Hepatocyte (in vitro differentiated cells): ENCODE measurements around the gene CORO2B. TPM values are rescaled to one million over a fixed set of nuclear protein-coding genes. Genes with fewer than 3 reads are reported as not detected.
"Not testable (repeated sequence)": the region's sequence is repeated elsewhere in the genome, so short reads cannot be mapped to it uniquely, and the experiment has no call there.

Experiments
- DNase-seq: peaks from one replicate; pipeline ENCODE4 v3.0.0-alpha.2; 2016; ENCODE audit warnings: low spot score
- H2AFZ ChIP-seq: fragments of 200-600 bp; sonication (generic); 2 replicates; pipeline ENCODE4 v1.6.0; 2016; ENCODE audit warnings: antibody characterized with exemption, mild to moderate bottlenecking
- H3K27ac ChIP-seq: fragments of 200-600 bp; sonication (generic); 2 replicates; pipeline ENCODE4 v1.5.1; 2016; ENCODE audit warnings: mild to moderate bottlenecking
- H3K27me3 ChIP-seq: fragments of 200-600 bp; sonication (generic); 2 replicates; pipeline ENCODE4 v1.6.1; 2016
- H3K36me3 ChIP-seq: fragments of 200-600 bp; sonication (generic); replicated peaks from 2 replicates; pipeline ENCODE4 v1.5.1; 2016; ENCODE audit warnings: low read depth; ENCODE audit not compliant: insufficient read depth
- H3K4me1 ChIP-seq: fragments of 200-600 bp; sonication (generic); 2 replicates; pipeline ENCODE4 v1.5.1; 2016; ENCODE audit warnings: mild to moderate bottlenecking, moderate library complexity; ENCODE audit not compliant: insufficient read depth
- H3K4me2 ChIP-seq: fragments of 200-600 bp; sonication (generic); 2 replicates; pipeline ENCODE4 v1.6.0; 2016
- H3K4me3 ChIP-seq: fragments of 200-600 bp; sonication (generic); 2 replicates; pipeline ENCODE4 v1.5.1; 2016; ENCODE audit warnings: mild to moderate bottlenecking
- H3K79me2 ChIP-seq: fragments of 200-600 bp; sonication (generic); 2 replicates; pipeline ENCODE4 v1.6.0; 2017; ENCODE audit warnings: mild to moderate bottlenecking
- H3K9me2 ChIP-seq: fragments of 200-600 bp; sonication (generic); replicated peaks from 2 replicates; pipeline ENCODE4 v1.6.0; 2017; ENCODE audit warnings: mild to moderate bottlenecking; ENCODE audit not compliant: insufficient read depth
- H3K9me3 ChIP-seq: fragments of 200-600 bp; sonication (generic); 2 replicates; pipeline ENCODE4 v1.5.1; 2016; ENCODE audit warnings: low read depth, mild to moderate bottlenecking
- H4K20me1 ChIP-seq: fragments of 200-600 bp; sonication (generic); 2 replicates; pipeline ENCODE4 v1.6.0; 2016; ENCODE audit warnings: mild to moderate bottlenecking; ENCODE audit not compliant: insufficient read depth, poor library complexity, severe bottlenecking
- CTCF ChIP-seq: fragments of 200-600 bp; sonication (generic); IDR thresholded peaks from 2 replicates; pipeline ENCODE4 v1.5.1; 2016; ENCODE audit warnings: antibody characterized with exemption, mild to moderate bottlenecking; ENCODE audit not compliant: poor library complexity
- EZH2 ChIP-seq: fragments of 200-600 bp; sonication (generic); IDR thresholded peaks from 2 replicates; pipeline ENCODE4 v1.6.1; 2016; ENCODE audit warnings: antibody characterized with exemption, mild to moderate bottlenecking, borderline replicate concordance
- EZH2phosphoT487 ChIP-seq: fragments of 200-600 bp; sonication (generic); IDR thresholded peaks from one replicate; pipeline ENCODE4 v1.6.1; 2018; ENCODE audit warnings: antibody characterized with exemption, mild to moderate bottlenecking, low read depth, moderate library complexity; ENCODE audit not compliant: unreplicated experiment, severe bottlenecking
- WGBS: methylation state at CpG from one replicate; pipeline ENCODE4 v1.1.6; 2016; ENCODE audit warnings: low lambda C conversion rate; ENCODE audit errors: missing lambda C conversion rate; 5-methylcytosine and 5-hydroxymethylcytosine counted together
- polyA plus RNA-seq: library from polyadenylated mRNA; unstranded; fragments of >200 nt; fragmentation: Nextera tagmentation; extraction: Ambion mirVana; gene quantifications from 2 replicates; pipeline ENCODE4 v1.2.1, GENCODE V29; 2016
- total RNA-seq: library from RNA; depleted of rRNA; stranded (reverse); fragments of >200 nt; gene quantifications from 2 replicates; pipeline ENCODE4 v1.2.3, GENCODE V29; 2014

CORO2B gene
- total and polyA plus RNA-seq, 2 experiments from 2014 or later = 2.9 to 5.1 TPM

DNA sequence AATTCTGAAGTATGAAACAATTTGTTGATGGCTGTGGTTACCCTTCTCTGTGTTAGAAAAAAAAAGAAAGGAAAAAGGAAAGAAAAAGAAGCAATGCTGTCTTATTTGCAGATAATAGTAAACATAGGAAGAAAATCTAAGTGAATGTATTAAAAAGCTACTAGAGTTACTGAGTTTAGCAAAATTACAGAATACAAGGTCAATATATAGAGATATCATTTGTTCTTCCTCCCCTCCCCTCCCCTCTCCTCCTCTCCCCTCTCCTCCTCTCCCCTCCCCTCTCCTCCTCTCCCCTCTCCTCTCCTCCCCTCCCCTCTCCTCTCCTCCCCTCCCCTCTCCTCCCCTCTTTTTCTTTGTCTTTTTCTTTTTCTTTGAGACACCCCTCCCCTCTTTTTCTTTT, 172.8 kb downstream of the CORO2B start:
- no peaks in the 10 kb centered on the region for H3K4me1 ChIP-seq
- H3K9me3 ChIP-seq = no peaks in the 10 kb centered on the region
- H3K36me3 ChIP-seq = no peaks in the 10 kb centered on the region
- no peak overlapping the region for H2AFZ ChIP-seq
- H3K27ac ChIP-seq = no peak overlapping the region
- H3K4me2 ChIP-seq = no peak overlapping the region
- H4K20me1 ChIP-seq = no peaks in the 10 kb centered on the region
- no peaks in the 10 kb centered on the region for H3K9me2 ChIP-seq
- DNase-seq = no peak
- H3K79me2 ChIP-seq = no peaks in the 10 kb centered on the region
- no peaks in the 10 kb centered on the region for H3K27me3 ChIP-seq
- no peak for TF ChIP-seq CTCF
- no peak for TF ChIP-seq EZH2
- TF ChIP-seq EZH2phosphoT487 = no peak
- H3K4me3 ChIP-seq = no peak overlapping the region

GRCh38 chr15:68755731-68756130, 176.9 kb downstream of the CORO2B start:
- Histone ChIP-seq H3K4me2 (no peak overlapping the region), H3K4me3 (no peak overlapping the region), H3K9me3 (no peaks in the 10 kb centered on the region), H3K27me3 (no peaks in the 10 kb centered on the region), H3K79me2 (no peaks in the 10 kb centered on the region), H4K20me1 (no peaks in the 10 kb centered on the region), H3K36me3 (no peaks in the 10 kb centered on the region), H2AFZ (no peak overlapping the region), H3K9me2 (no peaks in the 10 kb centered on the region), H3K4me1 (no peaks in the 10 kb centered on the region), H3K27ac (no peak overlapping the region)
- TF ChIP-seq EZH2 (no peak), EZH2phosphoT487 (no peak), CTCF (no peak)
- 51% methylated on average over 2 of the region's 2 CpGs for WGBS
- no peak for DNase-seq

- H3K9me3 ChIP-seq, H3K27ac ChIP-seq, H2AFZ ChIP-seq, H3K27me3 ChIP-seq, H3K36me3 ChIP-seq, DNase-seq, H3K79me2 ChIP-seq, H3K4me3 ChIP-seq, H3K4me2 ChIP-seq, H4K20me1 ChIP-seq, H3K4me1 ChIP-seq, H3K9me2 ChIP-seq: not testable (repeated sequence)
- WGBS = no CpG with 5 or more reads among the region's 1 CpG
Measured at GRCh38 chr15:68759982-68760579, 181.3 kb downstream of the CORO2B start.

- Histone ChIP-seq H3K4me1 (no peaks in the 10 kb centered on the region), H3K36me3 (no peaks in the 10 kb centered on the region), H2AFZ (no peak overlapping the region), H3K27ac (no peak overlapping the region), H4K20me1 (no peaks in the 10 kb centered on the region), H3K9me3 (no peaks in the 10 kb centered on the region), H3K9me2 (no peaks in the 10 kb centered on the region), H3K4me2 (no peak overlapping the region), H3K4me3 (no peak overlapping the region), H3K79me2 (no peaks in the 10 kb centered on the region), H3K27me3 (no peaks in the 10 kb centered on the region)
- WGBS = 82% methylated on average over 4 of the region's 4 CpGs
- TF ChIP-seq EZH2phosphoT487 (no peak), CTCF (no peak), EZH2 (no peak)
- no peak for DNase-seq
Measured at GRCh38 chr15:68763063-68763462, 184.3 kb downstream of the CORO2B start.
